Endothelial cell of umbilical vein (primary cell): Measurements from ENCODE around the gene SSC5D. TPM values are rescaled to one million over a fixed set of nuclear protein-coding genes. Genes with fewer than 3 reads are reported as not detected.

Experiments used
- BruUV-seq: library from RNA; stranded (reverse); fragments of 400-500 nt; replicated peaks from 2 replicates; lab custom pipeline; 2021; lab: Mats Ljungman, UMichigan
- CTCF ChIA-PET: fragments of 300-600, 350-600 bp; sonication (Branson Sonifier 250); formaldehyde crosslinking; loops from one replicate; lab custom pipeline; 2021; ENCODE audit warnings: antibody characterized with exemption, inconsistent platforms; lab: Charles Lee
- POLR2A ChIA-PET: fragments of 300-600, 350-600 bp; sonication (Branson Sonifier 250); formaldehyde crosslinking; loops from one replicate; lab custom pipeline; 2021; ENCODE audit warnings: antibody characterized with exemption, inconsistent platforms; lab: Charles Lee
- DNase-seq: peaks from one replicate; pipeline ENCODE4 v3.0.0-alpha.2; 2011; ENCODE audit warnings: low read depth, low spot score
- FAIRE-seq: peaks from 2 replicates; lab custom pipeline; 2011; peaks lifted over from hg19 to GRCh38; lab: Jason Lieb, UNC
- H2AFZ ChIP-seq: 2 replicates; pipeline ENCODE4 v1.6.0; 2012; ENCODE audit warnings: low read depth, low read length, control low read depth, inconsistent platforms
- H3K27ac ChIP-seq: 2 replicates; pipeline ENCODE4 v1.5.1; 2011; ENCODE audit warnings: low read depth, mild to moderate bottlenecking, control low read depth, low read length, moderate library complexity; ENCODE audit not compliant: insufficient read depth
- H3K27me3 ChIP-seq, 2 experiments: 2 replicates each; pipeline versions ENCODE4 v1.6.0 to v1.6.1; 2011; ENCODE audit warnings: low read length in 2 of 2, mixed read lengths in 1 of 2; ENCODE audit not compliant: control insufficient read depth in 2 of 2, insufficient read depth in 2 of 2
- H3K36me3 ChIP-seq, 2 experiments: 2 replicates in 1 of 2; 3 replicates in 1 of 2; pipeline ENCODE4 v1.5.1; 2011; ENCODE audit warnings: low read length in 2 of 2, mild to moderate bottlenecking in 1 of 2, moderate library complexity in 1 of 2; ENCODE audit not compliant: control insufficient read depth in 2 of 2, insufficient read depth in 2 of 2; ENCODE audit errors: extremely low read depth in 1 of 2
- H3K4me1 ChIP-seq: 3 replicates; pipeline ENCODE4 v1.5.1; 2011; ENCODE audit warnings: mild to moderate bottlenecking, low read length; ENCODE audit not compliant: control insufficient read depth, insufficient read depth; ENCODE audit errors: extremely low read depth
- H3K4me2 ChIP-seq: 2 replicates; pipeline ENCODE4 v1.6.1; 2011; ENCODE audit warnings: low read length, control low read depth, mixed read lengths; ENCODE audit not compliant: insufficient read depth
- H3K4me3 ChIP-seq, 3 experiments: fragments of 200-600 bp in 1 of 3; sonication (generic), shearing (Covaris generic) in 1 of 3; replicated peaks in 1 of 3; 2 replicates each; pipeline ENCODE4 v1.5.1; 2011 to 2016; ENCODE audit warnings: control low read depth in 3 of 3, low read length in 3 of 3, mild to moderate bottlenecking in 2 of 3, inconsistent platforms in 1 of 3, low read depth in 1 of 3, moderate library complexity in 1 of 3; ENCODE audit not compliant: insufficient read depth in 1 of 3
- H3K79me2 ChIP-seq: 2 replicates; pipeline ENCODE4 v1.6.0; 2012; ENCODE audit warnings: low read length, inconsistent platforms; ENCODE audit not compliant: control insufficient read depth, insufficient read depth
- H3K9ac ChIP-seq: replicated peaks from 2 replicates; pipeline ENCODE3; 2011; ENCODE audit warnings: low read length, control low read depth; ENCODE audit not compliant: insufficient read depth; ENCODE audit errors: extremely low read depth
- H3K9me1 ChIP-seq: replicated peaks from 3 replicates; pipeline ENCODE4 v1.6.0; 2011; ENCODE audit warnings: mild to moderate bottlenecking, low read length; ENCODE audit not compliant: control insufficient read depth, insufficient read depth; ENCODE audit errors: extremely low read depth
- H3K9me3 ChIP-seq: replicated peaks from 2 replicates; pipeline ENCODE4 v1.5.1; 2012; ENCODE audit warnings: low read length, inconsistent platforms; ENCODE audit not compliant: control insufficient read depth, insufficient read depth
- H4K20me1 ChIP-seq: replicated peaks from 2 replicates; pipeline ENCODE3; 2011; ENCODE audit warnings: mild to moderate bottlenecking, low read length; ENCODE audit not compliant: control insufficient read depth, insufficient read depth; ENCODE audit errors: extremely low read depth
- EZH2 ChIP-seq: IDR thresholded peaks from 2 replicates; pipeline ENCODE4 v1.6.1; 2012; ENCODE audit warnings: borderline replicate concordance, low read depth, mild to moderate bottlenecking, moderate library complexity, low read length, inconsistent platforms; ENCODE audit not compliant: severe bottlenecking
- FOS ChIP-seq: IDR thresholded peaks from 2 replicates; pipeline ENCODE4 v1.6.1; 2011; ENCODE audit warnings: mild to moderate bottlenecking, low read length, moderate library complexity, borderline replicate concordance; ENCODE audit not compliant: insufficient read depth
- GATA2 ChIP-seq: IDR thresholded peaks from 2 replicates; pipeline ENCODE4 v1.7.0; 2011; ENCODE audit warnings: low read depth, mild to moderate bottlenecking, moderate library complexity, mixed read lengths, low read length; ENCODE audit not compliant: insufficient read length, insufficient read depth
- JUN ChIP-seq: IDR thresholded peaks from 2 replicates; pipeline ENCODE4 v1.6.1; 2011; ENCODE audit warnings: borderline replicate concordance, low read depth; ENCODE audit not compliant: insufficient read length, insufficient read depth
- MAX ChIP-seq: IDR thresholded peaks from 2 replicates; pipeline ENCODE4 v1.6.1; 2011; ENCODE audit not compliant: insufficient read depth, insufficient read length
- MYC ChIP-seq: IDR thresholded peaks from one replicate; pipeline ENCODE4 v1.6.1; 2011; ENCODE audit warnings: mild to moderate bottlenecking, low read depth, low read length
- POLR2A ChIP-seq: IDR thresholded peaks from 2 replicates; pipeline ENCODE4 v1.6.1; 2012; ENCODE audit warnings: low read depth, mild to moderate bottlenecking, control low read depth, low read length
- POLR2AphosphoS5 ChIP-seq: IDR thresholded peaks from 2 replicates; pipeline ENCODE4 v1.6.1; 2012; ENCODE audit warnings: low read depth, mild to moderate bottlenecking, control low read depth, low read length, moderate library complexity; ENCODE audit not compliant: insufficient read depth
- dilution Hi-C: fragments of 300-500 bp; cut with MboI; formaldehyde crosslinking; loops from one replicate; pipeline ENCODE4 v1.15.0; 2019; ENCODE audit warnings: low sequenced_read_pairs; ENCODE audit not compliant: extremely low pct_ligation_motif_present
- intact Hi-C: fragments of 100-400 bp; cut with micrococcal nuclease; formaldehyde crosslinking; loops from one replicate; pipeline ENCODE4 v1.10.0; 2022
- polyA plus RNA-seq, 4 experiments: library from polyadenylated mRNA; depleted of rRNA in 3 of 4; stranded (reverse) in 3 of 4; unstranded in 1 of 4; fragments of >200 nt; gene quantifications; 2 replicates each; pipeline versions ENCODE4 v1.2.1 to v1.2.3, GENCODE V29; 2011 to 2012; ENCODE audit warnings: missing spikeins in 1 of 4
- total RNA-seq: library from RNA; stranded (reverse); gene quantifications from 2 replicates; pipeline ENCODE4 v1.2.3, GENCODE V29; 2021
- TF ChIP-seq, protein P1 (sequence below), 2 donors: IDR thresholded peaks; 1 replicate in 1 of 2; 2 replicates in 1 of 2; pipeline ENCODE4 v1.5.1; 2011; ENCODE audit warnings: low read length in 2 of 2, mild to moderate bottlenecking in 2 of 2, moderate library complexity in 2 of 2, control low read depth in 1 of 2, inconsistent platforms in 1 of 2, low read depth in 1 of 2; ENCODE audit not compliant: insufficient read depth in 1 of 2; ENCODE audit errors: extremely low read depth in 1 of 2

The SSC5D gene
- total and polyA plus RNA-seq, 2 donors (not counting 3 experiments of a cell fraction or from before 2014, with no cell fraction given) = 0.47 to 1.3 TPM

DNA sequence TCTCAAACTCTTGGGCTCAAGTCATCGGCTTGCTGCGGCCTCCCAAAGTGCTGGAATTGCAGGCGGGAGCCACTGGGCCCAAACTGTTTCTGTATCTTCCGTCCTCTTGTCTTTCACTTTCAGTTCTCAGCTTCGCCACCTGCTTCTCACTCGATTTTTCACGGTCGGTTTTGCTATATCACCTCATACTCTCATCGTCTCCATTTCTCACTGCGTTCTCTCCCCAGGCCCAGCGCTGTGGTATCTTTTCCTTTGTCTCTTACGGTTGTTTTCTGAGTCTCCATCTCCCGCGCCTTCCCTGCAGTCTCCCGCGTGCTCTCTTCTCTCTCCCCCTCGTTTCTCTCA lies 14.9 kb downstream of the SSC5D start:
- FAIRE-seq (no peak), DNase-seq (no peak)
- Histone ChIP-seq H2AFZ (peak overlapping the region; percentile 52), H3K9me1 (no peaks in the 10 kb centered on the region), H3K79me2 (no peaks in the 10 kb centered on the region), H3K27ac (no peak overlapping the region), H3K9ac (no peak overlapping the region), H3K4me1 (no peaks in the 10 kb centered on the region), H3K36me3 (no peaks in the 10 kb centered on the region), H3K4me2 (no peak overlapping the region), H3K9me3 (no peaks in the 10 kb centered on the region), H4K20me1 (no peaks in the 10 kb centered on the region), H3K4me3 (no peak overlapping the region), H3K27me3 (no peaks in the 10 kb centered on the region)
- dilution Hi-C loops (no loop called here), intact Hi-C loops (loop anchor here (1.0 kb wide), 2 partner anchors 202 to 211 kb away; no protein-coding TSS in a partner anchor)
- ChIA-PET POLR2A (interaction anchor here (1.4 kb wide), 1 partner anchor 36 kb away, joined by 7 read pairs; no protein-coding TSS in a partner anchor), CTCF (interaction anchor here (0.7 to 5.4 kb wide), 35 partner anchors 9 to 415 kb away, joined by 3 to 298 read pairs (median 6); partner anchors contain the start of genes FIZ1, ISOC2, NAT14 and PPP1R12C)
- TF ChIP-seq MYC = no peak
- TF ChIP-seq GATA2 = no peak
- no peak for TF ChIP-seq POLR2AphosphoS5
- TF ChIP-seq, protein P1, sequence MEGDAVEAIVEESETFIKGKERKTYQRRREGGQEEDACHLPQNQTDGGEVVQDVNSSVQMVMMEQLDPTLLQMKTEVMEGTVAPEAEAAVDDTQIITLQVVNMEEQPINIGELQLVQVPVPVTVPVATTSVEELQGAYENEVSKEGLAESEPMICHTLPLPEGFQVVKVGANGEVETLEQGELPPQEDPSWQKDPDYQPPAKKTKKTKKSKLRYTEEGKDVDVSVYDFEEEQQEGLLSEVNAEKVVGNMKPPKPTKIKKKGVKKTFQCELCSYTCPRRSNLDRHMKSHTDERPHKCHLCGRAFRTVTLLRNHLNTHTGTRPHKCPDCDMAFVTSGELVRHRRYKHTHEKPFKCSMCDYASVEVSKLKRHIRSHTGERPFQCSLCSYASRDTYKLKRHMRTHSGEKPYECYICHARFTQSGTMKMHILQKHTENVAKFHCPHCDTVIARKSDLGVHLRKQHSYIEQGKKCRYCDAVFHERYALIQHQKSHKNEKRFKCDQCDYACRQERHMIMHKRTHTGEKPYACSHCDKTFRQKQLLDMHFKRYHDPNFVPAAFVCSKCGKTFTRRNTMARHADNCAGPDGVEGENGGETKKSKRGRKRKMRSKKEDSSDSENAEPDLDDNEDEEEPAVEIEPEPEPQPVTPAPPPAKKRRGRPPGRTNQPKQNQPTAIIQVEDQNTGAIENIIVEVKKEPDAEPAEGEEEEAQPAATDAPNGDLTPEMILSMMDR (IDR thresholded peaks at IDR 0.05; ENCODE audit: extremely low read depth in 1 of 2, insufficient read depth in 1 of 2, low read depth in 1 of 2, low read length in 2 of 2) = no peak
- no peak for TF ChIP-seq FOS
- TF ChIP-seq POLR2A = no peak
- no peak for TF ChIP-seq JUN
- TF ChIP-seq MAX = no peak
- TF ChIP-seq EZH2 = no peak
- BruUV-seq = no TSS peak
